H1 (cell line): ENCODE data around the gene ZNF597. TPM values are rescaled to one million over a fixed set of nuclear protein-coding genes. Genes with fewer than 3 reads are reported as not detected.

Experiments used
- CTCF ChIA-PET: fragments of 300-600 bp; sonication (Branson Sonifier 250); formaldehyde crosslinking; loops from one replicate; lab custom pipeline; 2021; ENCODE audit not compliant: partially characterized antibody; lab: Charles Lee
- POLR2A ChIA-PET: fragments of 300-600 bp; sonication (Branson Sonifier 250); formaldehyde crosslinking; loops from one replicate; lab custom pipeline; 2021; ENCODE audit warnings: inconsistent platforms; ENCODE audit not compliant: partially characterized antibody; lab: Charles Lee
- DNase-seq, 2 experiments: peaks; one replicate each; pipeline versions ENCODE4 v3.0.0 to v3.0.0-alpha.2; 2010 to 2022; ENCODE audit warnings: low spot score in 2 of 2, low read depth in 1 of 2, mixed read lengths in 1 of 2
- FAIRE-seq: peaks from 2 replicates; lab custom pipeline; 2011; peaks lifted over from hg19 to GRCh38; lab: Jason Lieb, UNC
- H2AFZ ChIP-seq: 2 replicates; pipeline ENCODE4 v1.8.1; 2012; ENCODE audit warnings: low read length, inconsistent platforms
- H2AK5ac ChIP-seq: 2 replicates; pipeline ENCODE4 v1.6.1; 2013; ENCODE audit warnings: low read depth, low read length
- H2BK120ac ChIP-seq: replicated peaks from 2 replicates; pipeline ENCODE3; 2013; ENCODE audit warnings: low read depth, low read length, inconsistent platforms
- H2BK12ac ChIP-seq: 2 replicates; pipeline ENCODE4 v1.6.1; 2013; ENCODE audit warnings: low read depth, low read length
- H2BK15ac ChIP-seq: 2 replicates; pipeline ENCODE4 v1.6.1; 2013; ENCODE audit warnings: low read length
- H2BK20ac ChIP-seq: 2 replicates; pipeline ENCODE4 v1.6.1; 2013; ENCODE audit warnings: low read length
- H2BK5ac ChIP-seq: 2 replicates; pipeline ENCODE4 v1.6.1; 2013; ENCODE audit warnings: low read depth, low read length
- H3K14ac ChIP-seq: 2 replicates; pipeline ENCODE4 v1.6.1; 2013; ENCODE audit warnings: inconsistent platforms; ENCODE audit not compliant: insufficient read length
- H3K18ac ChIP-seq: 2 replicates; pipeline ENCODE4 v1.6.1; 2013; ENCODE audit warnings: low read length; ENCODE audit errors: extremely low read depth
- H3K23ac ChIP-seq: 2 replicates; pipeline ENCODE4 v1.6.1; 2013; ENCODE audit warnings: inconsistent platforms; ENCODE audit not compliant: insufficient read length
- H3K23me2 ChIP-seq: 2 replicates; pipeline ENCODE4 v1.6.1; 2013; ENCODE audit warnings: low read depth, low read length
- H3K27ac ChIP-seq: 2 replicates; pipeline ENCODE4 v1.6.1; 2011; ENCODE audit warnings: low read depth, low read length, inconsistent platforms
- H3K27me3 ChIP-seq, 4 experiments: replicated peaks in 1 of 4; 1 replicate in 1 of 4; 2 replicates in 3 of 4; pipeline versions ENCODE4 v1.6.1 to v1.8.1; 2011 to 2013; ENCODE audit warnings: low read length in 3 of 4, mild to moderate bottlenecking in 3 of 4, inconsistent platforms in 2 of 4, mixed read lengths in 2 of 4, moderate library complexity in 1 of 4; ENCODE audit not compliant: control insufficient read depth in 3 of 4, insufficient read depth in 3 of 4; ENCODE audit errors: extremely low read depth in 1 of 4
- H3K36me3 ChIP-seq, 4 experiments: 2 replicates each; pipeline versions ENCODE4 v1.6.1 to v1.8.1; 2011 to 2013; ENCODE audit warnings: mild to moderate bottlenecking in 4 of 4, low read length in 3 of 4, moderate library complexity in 2 of 4, control low read depth in 1 of 4, inconsistent platforms in 1 of 4; ENCODE audit not compliant: insufficient read depth in 4 of 4, control insufficient read depth in 2 of 4
- H3K4ac ChIP-seq: replicated peaks from 2 replicates; pipeline ENCODE3; 2013; ENCODE audit warnings: low read length, low read depth, mixed read lengths, inconsistent platforms; ENCODE audit not compliant: insufficient read length
- H3K4me1 ChIP-seq, 4 experiments: replicated peaks in 1 of 4; 1 replicate in 1 of 4; 2 replicates in 3 of 4; pipeline versions ENCODE4 v1.6.1 to v1.8.1; 2011 to 2013; ENCODE audit warnings: low read length in 3 of 4, inconsistent platforms in 2 of 4, mixed read lengths in 1 of 4; ENCODE audit not compliant: insufficient read depth in 4 of 4, control insufficient read depth in 3 of 4
- H3K4me2 ChIP-seq, 2 experiments: 2 replicates each; pipeline versions ENCODE4 v1.6.1 to v1.8.1; 2011 to 2013; ENCODE audit warnings: low read depth in 2 of 2, low read length in 2 of 2, control low read depth in 1 of 2, inconsistent platforms in 1 of 2, mild to moderate bottlenecking in 1 of 2; ENCODE audit not compliant: insufficient read depth in 1 of 2
- H3K4me3 ChIP-seq, 4 experiments: fragments of 200-600, 300-600 bp in 1 of 4; sonication (generic), shearing (Covaris generic), sonication (Bioruptor Twin) in 1 of 4; 2 replicates each; pipeline versions ENCODE4 v1.5.1 to v1.8.1; 2011 to 2016; ENCODE audit warnings: low read length in 4 of 4, low read depth in 3 of 4, control low read depth in 2 of 4, inconsistent platforms in 2 of 4, mild to moderate bottlenecking in 2 of 4, mixed read lengths in 1 of 4, moderate library complexity in 1 of 4; ENCODE audit not compliant: insufficient read depth in 2 of 4; ENCODE audit errors: extremely low read depth in 1 of 4
- H3K56ac ChIP-seq: replicated peaks from 2 replicates; pipeline ENCODE3; 2013; ENCODE audit warnings: low read depth, mild to moderate bottlenecking, mixed read lengths, low read length, inconsistent platforms; ENCODE audit not compliant: insufficient read length
- H3K79me1 ChIP-seq: 2 replicates; pipeline ENCODE4 v1.6.1; 2013; ENCODE audit warnings: low read depth, low read length, control low read depth
- H3K79me2 ChIP-seq, 2 experiments: 2 replicates each; pipeline versions ENCODE4 v1.6.1 to v1.8.1; 2012 to 2013; ENCODE audit warnings: low read length in 2 of 2, mild to moderate bottlenecking in 2 of 2, inconsistent platforms in 1 of 2; ENCODE audit not compliant: insufficient read depth in 2 of 2, control insufficient read depth in 1 of 2
- H3K9ac ChIP-seq, 4 experiments: replicated peaks in 1 of 4; 1 replicate in 1 of 4; 2 replicates in 3 of 4; pipeline versions ENCODE4 v1.6.1 to v1.8.1; 2011 to 2013; ENCODE audit warnings: low read depth in 3 of 4, low read length in 3 of 4, control low read depth in 2 of 4, mild to moderate bottlenecking in 2 of 4, moderate library complexity in 2 of 4, inconsistent platforms in 1 of 4; ENCODE audit errors: extremely low read depth in 1 of 4
- H3K9me3 ChIP-seq, 2 experiments: 2 replicates each; pipeline versions ENCODE4 v1.6.1 to v1.8.1; 2012 to 2013; ENCODE audit warnings: mild to moderate bottlenecking in 2 of 2, moderate library complexity in 2 of 2, control low read depth in 1 of 2, inconsistent platforms in 1 of 2, low read depth in 1 of 2, low read length in 1 of 2, mixed read lengths in 1 of 2; ENCODE audit not compliant: insufficient read depth in 2 of 2
- H4K20me1 ChIP-seq, 2 experiments: replicated peaks in 1 of 2; 2 replicates each; pipeline versions ENCODE3 to v1.8.1; 2011 to 2013; ENCODE audit warnings: inconsistent platforms in 2 of 2, low read length in 2 of 2, mild to moderate bottlenecking in 1 of 2; ENCODE audit not compliant: insufficient read depth in 2 of 2, control insufficient read depth in 1 of 2
- H4K5ac ChIP-seq: 2 replicates; pipeline ENCODE4 v1.6.1; 2013; ENCODE audit warnings: low read length, low read depth, mixed read lengths, inconsistent platforms; ENCODE audit not compliant: insufficient read length
- H4K8ac ChIP-seq: 2 replicates; pipeline ENCODE4 v1.8.0; 2013; ENCODE audit warnings: mild to moderate bottlenecking, moderate library complexity, low read length, inconsistent platforms; ENCODE audit not compliant: insufficient read depth; ENCODE audit errors: extremely low read depth
- H4K91ac ChIP-seq: replicated peaks from 2 replicates; pipeline ENCODE3; 2013; ENCODE audit warnings: low read length, mixed read lengths, inconsistent platforms; ENCODE audit not compliant: insufficient read length
- HDAC6 ChIP-seq: IDR thresholded peaks from one replicate; pipeline ENCODE4 v1.7.1; 2012; ENCODE audit warnings: low read depth, mild to moderate bottlenecking, inconsistent platforms, low read length, moderate library complexity
- KDM4A ChIP-seq: IDR thresholded peaks from one replicate; pipeline ENCODE4 v1.7.1; 2012; ENCODE audit warnings: low read depth, mild to moderate bottlenecking, moderate library complexity, low read length, inconsistent platforms; ENCODE audit not compliant: severe bottlenecking
- SP1 ChIP-seq: IDR thresholded peaks from 2 replicates; pipeline ENCODE4 v1.6.1; 2011; ENCODE audit warnings: low read depth, low read length
- WGBS, 2 experiments: shearing (Covaris generic) in 1 of 2; methylation state at CpG; one replicate each; pipeline versions ENCODE4 v1.1.6 to v1.1.7; 2013 to 2015; ENCODE audit warnings: low lambda C conversion rate in 2 of 2, mixed read lengths in 2 of 2, inconsistent platforms in 1 of 2, low coverage in 1 of 2, missing lambda C conversion rate in 1 of 2; ENCODE audit not compliant: insufficient replicate concordance in 2 of 2, insufficient coverage in 1 of 2, insufficient read length in 1 of 2; ENCODE audit errors: extremely low coverage in 1 of 2, missing lambda C conversion rate in 1 of 2; 5-methylcytosine and 5-hydroxymethylcytosine counted together
- polyA plus RNA-seq, 7 experiments: library from polyadenylated mRNA; depleted of rRNA in 3 of 7; stranded (reverse) in 5 of 7; unstranded in 2 of 7; fragments of >200 nt in 5 of 7; fragments of 200-250 nt in 2 of 7; gene quantifications; 1 replicate in 5 of 7; 2 replicates in 1 of 7; 4 replicates in 1 of 7; pipeline versions ENCODE4 v1.2.1 to v1.2.3, GENCODE V29; 2011 to 2013; ENCODE audit warnings: missing spikeins in 2 of 7, mixed read lengths in 2 of 7
- total RNA-seq: library from RNA; stranded (reverse); fragmentation: NEBNext Ultra II Directional; extraction: Animal tissue kit (Norgen Biotek cat#: 25700); gene quantifications from 2 replicates; pipeline ENCODE4 v1.2.1, GENCODE V29; 2021

Gene ZNF597
- total and polyA plus RNA-seq, 2 of the 8 experiments (the other 6 are each of a cell fraction or from before 2014, with no cell fraction given), result 0.68 to 2.6 TPM

DNA sequence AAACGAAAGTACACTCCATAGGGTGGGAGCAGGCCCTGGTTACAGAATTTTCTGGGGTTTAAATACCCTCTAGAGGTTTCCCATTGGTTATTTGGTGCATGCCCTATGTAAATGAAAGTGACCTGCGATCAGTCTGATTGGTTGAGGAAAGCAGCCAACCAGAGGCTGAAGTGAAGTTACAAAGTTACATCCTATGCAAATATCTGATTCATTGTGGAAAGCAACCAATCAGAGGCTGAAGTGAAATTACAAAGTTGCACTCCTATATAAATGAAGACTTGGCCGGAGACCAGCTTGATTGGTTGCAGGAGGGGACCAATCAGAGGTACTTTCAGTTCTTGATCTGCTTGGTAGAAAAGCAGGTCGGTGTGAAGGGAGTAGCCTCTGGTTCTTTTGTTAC lies 24.6 kb upstream of the ZNF597 start:
- Histone ChIP-seq H2BK20ac (no peak overlapping the region), H2AFZ (no peak overlapping the region), H3K27me3 (no peaks in the 10 kb centered on the region), H3K27ac (0 out of 2 replicates have a peak overlapping the region, but pooled peaks have one; percentile 47), H3K9me3 (no peaks in the 10 kb centered on the region), H2BK12ac (no peak overlapping the region), H4K20me1 (peaks cover 9 to 20% of the 10 kb centered on the region in 2 experiments), H4K8ac (no peak overlapping the region), H3K4me1 (peaks cover 0 to 24% (median 8%) of the 10 kb centered on the region in 4 experiments; a peak in 6 of 7 replicates), H2BK15ac (no peak overlapping the region), H2BK5ac (no peak overlapping the region), H4K91ac (no peak overlapping the region), H3K18ac (no peak overlapping the region), H2BK120ac (no peak overlapping the region), H3K79me1 (peaks cover 39% of the 10 kb centered on the region), H3K14ac (no peak overlapping the region), H3K23ac (no peak overlapping the region), H3K4me2 (peak overlapping the region in 1 of 2 experiments; percentile 15; a peak in 1 of 4 replicates), H3K9ac (no peak overlapping the region), H4K5ac (no peak overlapping the region), H3K36me3 (peaks cover 0 to 3% (median 0%) of the 10 kb centered on the region in 4 experiments; a peak in 3 of 8 replicates), H3K79me2 (peaks cover 14 to 97% of the 10 kb centered on the region in 2 experiments), H3K23me2 (no peaks in the 10 kb centered on the region), H2AK5ac (no peak overlapping the region), H3K56ac (no peak overlapping the region), H3K4me3 (no peak overlapping the region), H3K4ac (no peak overlapping the region)
- no peak for FAIRE-seq
- TF ChIP-seq KDM4A, result no peak
- no peak for TF ChIP-seq HDAC6
- TF ChIP-seq SP1, result 0 out of 2 replicates have a peak, but pooled peaks have one; percentile 8
- ChIA-PET CTCF (interaction anchor here (0.9 to 1.0 kb wide), 2 partner anchors 30 to 207 kb away, joined by 3 read pairs; no protein-coding TSS in a partner anchor), POLR2A (interaction anchor here (1.0 to 1.8 kb wide), 4 partner anchors 9 to 185 kb away, joined by 3 to 6 read pairs (median 4); partner anchors contain the start of gene C16orf90)
- WGBS, 2 experiments, result 91% methylated on average over 4 of the region's 4 CpGs; no CpG with 5 or more reads in 1 of the 2 experiments
- DNase-seq, result no peak
